CD14-positive monocyte (primary cell): ENCODE results near the gene FNDC11. TPM values are rescaled to one million over a fixed set of nuclear protein-coding genes. Genes with fewer than 3 reads are reported as not detected.

Source experiments
- DNase-seq, 3 donors: peaks; one replicate each; pipeline ENCODE4 v3.0.0-alpha.2; 2011 to 2022
- H2AFZ ChIP-seq: 2 replicates; pipeline ENCODE4 v1.6.0; 2012; ENCODE audit warnings: mild to moderate bottlenecking, low read depth, low read length, inconsistent platforms; ENCODE audit not compliant: insufficient read depth, poor library complexity, severe bottlenecking
- H3K27ac ChIP-seq, 2 donors: 1 replicate in 1 of 2; 2 replicates in 1 of 2; pipeline ENCODE4 v1.5.1; 2012 to 2013; ENCODE audit warnings: low read length in 2 of 2, control low read depth in 1 of 2, inconsistent platforms in 1 of 2, low read depth in 1 of 2, mild to moderate bottlenecking in 1 of 2
- H3K27me3 ChIP-seq, 2 donors: one replicate each; pipeline versions ENCODE4 v1.6.0 to v1.6.1; 2011 to 2013; ENCODE audit warnings: low read length in 2 of 2; ENCODE audit not compliant: control insufficient read depth in 2 of 2, insufficient read depth in 2 of 2
- H3K36me3 ChIP-seq, 2 donors: replicated peaks in 1 of 2; 1 replicate in 1 of 2; 2 replicates in 1 of 2; pipeline versions ENCODE4 v1.5.1 to v1.6.1; 2012 to 2013; ENCODE audit warnings: low read length in 2 of 2, control low read depth in 1 of 2, inconsistent platforms in 1 of 2, mild to moderate bottlenecking in 1 of 2; ENCODE audit not compliant: insufficient read depth in 2 of 2, control insufficient read depth in 1 of 2
- H3K4me1 ChIP-seq, 2 donors: 1 replicate in 1 of 2; 2 replicates in 1 of 2; pipeline versions ENCODE4 v1.5.1 to v1.6.1; 2012 to 2013; ENCODE audit warnings: low read length in 2 of 2, control low read depth in 1 of 2, inconsistent platforms in 1 of 2, mild to moderate bottlenecking in 1 of 2, moderate library complexity in 1 of 2; ENCODE audit not compliant: insufficient read depth in 2 of 2, control insufficient read depth in 1 of 2
- H3K4me2 ChIP-seq: replicated peaks from 2 replicates; pipeline ENCODE3; 2012; ENCODE audit warnings: low read length, moderate library complexity, mild to moderate bottlenecking; ENCODE audit not compliant: poor library complexity, severe bottlenecking; ENCODE audit errors: extremely low read depth
- H3K4me3 ChIP-seq, 3 experiments: fragments of 200-600 bp in 1 of 3; sonication (generic) in 1 of 3; replicated peaks in 1 of 3; 1 replicate in 2 of 3; 2 replicates in 1 of 3; pipeline ENCODE4 v1.5.1; 2011 to 2013; ENCODE audit warnings: low read length in 3 of 3, mild to moderate bottlenecking in 3 of 3, control low read depth in 2 of 3, low read depth in 2 of 3, inconsistent platforms in 1 of 3, moderate library complexity in 1 of 3
- H3K79me2 ChIP-seq: 2 replicates; pipeline ENCODE4 v1.6.0; 2012; ENCODE audit warnings: mild to moderate bottlenecking, control low read depth, inconsistent platforms, low read length, moderate library complexity; ENCODE audit not compliant: insufficient read depth
- H3K9ac ChIP-seq: 2 replicates; pipeline ENCODE4 v1.6.0; 2017; ENCODE audit warnings: low read length, mild to moderate bottlenecking; ENCODE audit not compliant: insufficient read depth, poor library complexity, severe bottlenecking
- H3K9me3 ChIP-seq, 2 donors: replicated peaks in 1 of 2; 1 replicate in 1 of 2; 2 replicates in 1 of 2; pipeline versions ENCODE4 v1.5.1 to v1.6.1; 2012 to 2013; ENCODE audit warnings: low read length in 2 of 2, control low read depth in 1 of 2; ENCODE audit not compliant: control insufficient read depth in 1 of 2, insufficient read depth in 1 of 2
- H4K20me1 ChIP-seq: 2 replicates; pipeline ENCODE4 v1.6.0; 2012; ENCODE audit warnings: mild to moderate bottlenecking, low read length, control low read depth, moderate library complexity; ENCODE audit not compliant: insufficient read depth
- H3K27ac Mint-ChIP-seq, 7 donors: one replicate each; pipeline ENCODE4 v1.8.0; 2020; ENCODE audit warnings: mild to moderate bottlenecking in 7 of 7, mixed read lengths in 7 of 7, moderate library complexity in 6 of 7, inconsistent platforms in 2 of 7
- H3K27me3 Mint-ChIP-seq, 3 donors: one replicate each; pipeline ENCODE4 v1.8.0; 2021 to 2022; ENCODE audit warnings: low read depth in 3 of 3, mild to moderate bottlenecking in 3 of 3, mixed read lengths in 3 of 3, moderate library complexity in 3 of 3, inconsistent platforms in 1 of 3
- H3K36me3 Mint-ChIP-seq, 2 donors: one replicate each; pipeline ENCODE4 v1.8.0; 2020; ENCODE audit warnings: mixed read lengths in 2 of 2, inconsistent platforms in 1 of 2, mild to moderate bottlenecking in 1 of 2
- H3K4me1 Mint-ChIP-seq: one replicate; pipeline ENCODE4 v1.8.0; 2020; ENCODE audit warnings: mild to moderate bottlenecking, mixed read lengths
- H3K4me3 Mint-ChIP-seq, 2 donors: one replicate each; pipeline ENCODE4 v1.8.0; 2020; ENCODE audit warnings: mild to moderate bottlenecking in 2 of 2, mixed read lengths in 2 of 2, moderate library complexity in 1 of 2
- H3K9me3 Mint-ChIP-seq, 7 donors: one replicate each; pipeline ENCODE4 v1.8.0; 2020 to 2022; ENCODE audit warnings: mixed read lengths in 7 of 7, mild to moderate bottlenecking in 6 of 7, moderate library complexity in 6 of 7, inconsistent platforms in 2 of 7
- WGBS: methylation state at CpG from one replicate; pipeline ENCODE4 v1.1.5; 2013; ENCODE audit warnings: missing lambda C conversion rate; ENCODE audit not compliant: insufficient coverage; 5-methylcytosine and 5-hydroxymethylcytosine counted together
- intact Hi-C, 2 donors: fragments of 100-400 bp; cut with micrococcal nuclease; formaldehyde crosslinking; loops; one replicate each; pipeline versions ENCODE4 v1.15.0 to v1.15.1; 2023
- polyA plus RNA-seq, 3 donors: library from polyadenylated mRNA; depleted of rRNA in 1 of 3; unstranded in 2 of 3; stranded (reverse) in 1 of 3; fragments of 300-500 nt in 2 of 3; fragments of >200 nt in 1 of 3; fragmentation: Illumina TruSeq in 2 of 3; gene quantifications; 1 replicate in 2 of 3; 2 replicates in 1 of 3; pipeline ENCODE4 v1.2.3, GENCODE V29; 2012 to 2021
- TF ChIP-seq, protein P1 (sequence below): fragments of 200-600 bp; IDR thresholded peaks from one replicate; pipeline ENCODE4 v1.8.0; 2022; ENCODE audit warnings: antibody characterized with exemption, mild to moderate bottlenecking

The FNDC11 gene
- polyA plus RNA-seq, 3 donors, result 0.23 TPM; not detected in 2

DNA sequence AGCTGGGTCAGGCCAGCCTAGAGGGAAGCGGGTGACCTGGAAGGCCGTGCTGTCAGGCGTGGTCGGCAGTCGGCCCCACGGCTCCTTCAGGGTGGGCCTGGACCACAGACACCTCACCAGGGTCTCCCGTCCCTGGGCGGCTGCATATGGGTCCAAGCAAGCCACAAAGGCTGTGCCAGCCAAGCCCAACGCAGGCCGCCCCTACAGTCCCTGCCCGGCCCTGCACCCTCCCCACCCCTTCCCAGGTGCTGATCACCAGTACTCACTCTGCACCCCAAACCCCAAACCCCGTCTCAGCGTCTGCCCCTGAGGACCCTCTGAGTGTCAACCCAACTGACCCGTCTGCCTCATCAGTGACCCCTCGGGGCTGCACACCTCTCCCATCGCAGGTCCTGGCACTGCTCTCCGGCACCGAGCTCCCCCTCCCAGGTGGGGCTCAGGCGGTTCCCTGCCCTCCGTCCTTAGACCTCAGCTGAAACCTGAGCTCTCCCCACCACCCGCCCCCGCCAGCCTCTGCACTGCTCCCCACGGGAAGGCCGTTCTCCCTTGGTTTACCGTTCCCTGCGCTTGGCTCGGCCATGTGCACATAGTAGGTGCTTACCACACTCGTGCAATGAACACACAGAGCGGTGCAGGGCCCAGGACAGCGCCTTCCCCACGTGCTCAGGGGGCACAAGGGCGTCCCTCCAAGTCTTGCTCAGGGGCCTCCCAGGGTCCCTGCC is 34.9 kb upstream of the FNDC11 start:
- no peak for DNase-seq
- Histone ChIP-seq H3K4me3 (peak overlapping the region in 2 of 3 experiments; percentile 32 to 83), H4K20me1 (peaks cover 13% of the 10 kb centered on the region), H3K9ac (peak overlapping the region; percentile 68), H3K79me2 (peaks cover 7% of the 10 kb centered on the region), H3K4me2 (peak overlapping the region; percentile 96), H3K9me3 (peaks cover 16 to 20% of the 10 kb centered on the region in 2 donors), H3K36me3 (no peaks in the 10 kb centered on the region), H2AFZ (peak overlapping the region; percentile 97), H3K27ac (no peak overlapping the region), H3K4me1 (peaks cover 16 to 25% of the 10 kb centered on the region in 2 donors), H3K27me3 (peaks cover 0 to 23% of the 10 kb centered on the region in 2 donors)
- TF ChIP-seq, protein P1, sequence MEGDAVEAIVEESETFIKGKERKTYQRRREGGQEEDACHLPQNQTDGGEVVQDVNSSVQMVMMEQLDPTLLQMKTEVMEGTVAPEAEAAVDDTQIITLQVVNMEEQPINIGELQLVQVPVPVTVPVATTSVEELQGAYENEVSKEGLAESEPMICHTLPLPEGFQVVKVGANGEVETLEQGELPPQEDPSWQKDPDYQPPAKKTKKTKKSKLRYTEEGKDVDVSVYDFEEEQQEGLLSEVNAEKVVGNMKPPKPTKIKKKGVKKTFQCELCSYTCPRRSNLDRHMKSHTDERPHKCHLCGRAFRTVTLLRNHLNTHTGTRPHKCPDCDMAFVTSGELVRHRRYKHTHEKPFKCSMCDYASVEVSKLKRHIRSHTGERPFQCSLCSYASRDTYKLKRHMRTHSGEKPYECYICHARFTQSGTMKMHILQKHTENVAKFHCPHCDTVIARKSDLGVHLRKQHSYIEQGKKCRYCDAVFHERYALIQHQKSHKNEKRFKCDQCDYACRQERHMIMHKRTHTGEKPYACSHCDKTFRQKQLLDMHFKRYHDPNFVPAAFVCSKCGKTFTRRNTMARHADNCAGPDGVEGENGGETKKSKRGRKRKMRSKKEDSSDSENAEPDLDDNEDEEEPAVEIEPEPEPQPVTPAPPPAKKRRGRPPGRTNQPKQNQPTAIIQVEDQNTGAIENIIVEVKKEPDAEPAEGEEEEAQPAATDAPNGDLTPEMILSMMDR, result no peak
- Mint-ChIP-seq H3K4me3 (peak overlapping the region; percentile 75 to 80), H3K9me3 (peaks cover 17 to 33% (median 28%) of the 10 kb centered on the region in 7 donors), H3K27me3 (peaks cover 23 to 45% (median 33%) of the 10 kb centered on the region in 3 donors), H3K4me1 (peaks cover 15% of the 10 kb centered on the region), H3K27ac (peak overlapping the region in 1 of 7 donors; percentile 63), H3K36me3 (peaks cover 15 to 21% of the 10 kb centered on the region in 2 donors)
- intact Hi-C loops, result no loop called here
- WGBS, result 82% methylated on average over 29 of the region's 32 CpGs

DNA sequence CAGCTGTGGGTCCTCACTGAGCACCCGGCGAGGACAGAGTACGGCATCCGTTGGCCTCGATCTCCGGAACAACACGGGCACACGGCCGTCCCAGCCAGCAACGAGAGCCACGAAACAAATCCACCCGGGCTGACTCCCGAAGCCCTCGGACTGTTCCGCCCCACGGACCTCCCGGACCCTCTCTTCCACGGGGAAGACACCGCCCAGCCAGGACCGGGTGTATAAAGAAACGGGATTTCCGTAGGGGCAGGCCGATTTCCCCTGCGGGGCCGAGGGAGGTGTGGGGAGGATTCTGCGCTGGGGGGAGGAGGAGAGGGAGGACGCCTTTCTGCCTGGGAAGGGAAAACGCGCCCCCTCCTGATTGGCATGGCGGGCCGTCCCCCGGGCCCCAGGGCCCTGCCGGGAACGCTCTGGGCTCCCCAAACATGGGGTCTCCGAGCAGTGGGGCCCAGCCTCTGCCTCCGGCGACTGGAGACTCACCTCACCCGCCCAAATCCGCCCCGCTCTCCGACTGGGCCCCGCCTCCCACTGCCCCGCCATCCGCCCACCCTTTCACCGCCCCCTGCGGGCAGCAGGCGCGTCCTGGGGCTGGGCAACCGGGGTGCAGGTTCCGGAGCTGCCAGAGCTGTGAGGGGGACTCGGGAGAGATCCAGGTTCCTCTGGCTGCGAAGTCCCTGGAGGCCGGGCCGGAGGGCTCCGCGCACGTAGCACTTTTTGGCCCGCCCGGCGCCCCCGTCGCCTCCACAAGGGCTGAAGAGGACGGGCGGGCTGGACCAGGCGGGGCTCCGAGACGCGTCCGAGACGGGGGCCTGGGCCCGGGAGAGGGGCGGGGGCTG is 34.1 kb upstream of the FNDC11 start:
- H3K4me3 ChIP-seq, result peak overlapping the region; percentile 32 to 83 (median 68)
- Mint-ChIP-seq H3K36me3 (peaks cover 15 to 21% of the 10 kb centered on the region in 2 donors), H3K27me3 (peaks cover 24 to 43% (median 27%) of the 10 kb centered on the region in 3 donors), H3K4me1 (peaks cover 12% of the 10 kb centered on the region), H3K4me3 (peak overlapping the region; percentile 75 to 80), H3K27ac (peak overlapping the region in 1 of 7 donors; percentile 63), H3K9me3 (peaks cover 13 to 29% (median 23%) of the 10 kb centered on the region in 7 donors)
- WGBS, result under 1% methylated on average over 65 of the region's 72 CpGs
- TF ChIP-seq, protein P1, result no peak
- DNase-seq, result peak in 1 of 3 donors; percentile 23
- H3K27ac ChIP-seq, result no peak overlapping the region
- intact Hi-C loops, result loop anchor here (1.0 to 10.0 kb wide), 3 partner anchors 17 to 545 kb away; partner anchors contain the start of genes PTK6 (in 2 of the 2) and TCEA2 (in 1 of the 2)
- H3K79me2 ChIP-seq, result peaks cover 7% of the 10 kb centered on the region
- peak overlapping the region; percentile 96 for H3K4me2 ChIP-seq
- H3K9ac ChIP-seq, result peak overlapping the region; percentile 68
- H3K9me3 ChIP-seq, result peaks cover 11 to 13% of the 10 kb centered on the region in 2 donors
- H2AFZ ChIP-seq, result peak overlapping the region; percentile 97
- peaks cover 0 to 23% of the 10 kb centered on the region in 2 donors for H3K27me3 ChIP-seq
- no peaks in the 10 kb centered on the region for H3K36me3 ChIP-seq
- H3K4me1 ChIP-seq, result peaks cover 16 to 25% of the 10 kb centered on the region in 2 donors
- H4K20me1 ChIP-seq, result peaks cover 13% of the 10 kb centered on the region
